ENCODE measurements around the gene FILIP1. TPM values are rescaled to one million over a fixed set of nuclear protein-coding genes. Genes with fewer than 3 reads are reported as not detected.
"Not testable (repeated sequence)": the region's sequence is repeated elsewhere in the genome, so short reads cannot be mapped to it uniquely, and the experiment has no call there.

The FILIP1 gene
- total RNA-seq, 2 experiments from 2014 or later, result not detected

DNA sequence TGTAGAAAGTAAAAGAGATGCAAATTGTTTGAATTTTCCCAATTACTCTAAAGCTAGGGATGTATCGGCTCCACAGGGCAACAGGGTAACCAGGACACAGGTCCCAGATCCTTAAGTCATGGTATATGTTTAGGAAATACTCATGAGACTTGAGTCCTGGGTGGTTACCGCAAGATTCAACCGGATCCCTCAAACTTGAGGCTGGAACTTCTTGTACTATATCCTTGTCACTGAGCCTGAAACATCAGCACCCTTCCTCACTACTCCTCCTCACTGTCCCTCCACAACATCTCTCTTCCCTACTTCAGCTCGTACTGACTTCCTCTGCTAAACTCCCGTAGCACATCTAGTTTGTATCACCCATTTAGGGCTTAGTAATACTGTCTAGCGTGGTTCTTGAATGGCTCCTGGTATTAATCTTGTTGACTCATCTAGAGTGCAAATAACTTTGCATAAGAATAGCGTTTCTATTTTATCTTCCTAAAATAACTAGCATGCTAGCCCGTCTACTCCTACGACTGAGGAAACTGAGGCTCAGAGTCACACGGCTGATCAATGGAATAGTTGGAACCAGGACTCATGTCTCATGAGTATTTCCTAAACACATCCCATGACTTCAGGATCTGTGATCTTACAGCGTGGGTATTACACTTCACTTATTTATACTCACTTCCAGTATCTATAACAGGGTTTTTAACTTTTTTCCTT lies 72.1 kb downstream of the FILIP1 start:
- H3K36me3 Mint-ChIP-seq (ENCODE audit: low read depth), result no peaks in the 10 kb centered on the region
- intact Hi-C loops (cut with micrococcal nuclease), result no loop called here
- H3K27me3 Mint-ChIP-seq (ENCODE audit: low read depth), result peaks cover 8% of the 10 kb centered on the region
- H3K4me1 Mint-ChIP-seq (ENCODE audit: low read depth), result peaks cover 11% of the 10 kb centered on the region
- H3K9me3 Mint-ChIP-seq, result no peaks in the 10 kb centered on the region
- CTCF ChIA-PET, result no interaction called here
- DNase-seq, result no peak
- H3K27ac Mint-ChIP-seq, result no peak overlapping the region
- no peak overlapping the region for H3K4me3 Mint-ChIP-seq

DNA sequence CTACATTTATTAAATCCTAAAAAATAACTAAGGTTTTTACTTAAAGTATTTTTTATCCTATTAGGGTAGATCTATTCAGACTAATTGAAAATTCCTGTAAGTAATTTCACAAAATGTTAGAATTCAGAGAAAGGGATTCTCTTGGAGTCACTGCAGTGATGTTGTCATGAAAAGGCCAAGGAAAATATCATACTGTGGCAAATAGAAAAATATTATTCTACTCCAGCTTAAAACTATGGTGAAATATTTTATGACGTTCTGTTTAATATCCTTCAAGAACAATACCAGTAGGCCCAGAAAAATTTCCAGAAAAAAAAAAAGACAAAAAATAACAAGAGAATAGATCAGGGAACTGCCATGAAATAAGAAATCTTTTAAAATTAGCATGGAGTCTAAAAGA lies 73.6 kb downstream of the FILIP1 start:
- CTCF ChIA-PET, result no interaction called here
- no peak for DNase-seq
- H3K4me3 Mint-ChIP-seq, result no peak overlapping the region
- H3K27me3 Mint-ChIP-seq (ENCODE audit: low read depth), result peaks cover 10% of the 10 kb centered on the region
- no peak overlapping the region for H3K27ac Mint-ChIP-seq
- H3K4me1 Mint-ChIP-seq (ENCODE audit: low read depth), result peaks cover 4% of the 10 kb centered on the region
- intact Hi-C loops (cut with micrococcal nuclease), result no loop called here
- no peaks in the 10 kb centered on the region for H3K9me3 Mint-ChIP-seq
- no peaks in the 10 kb centered on the region for H3K36me3 Mint-ChIP-seq (ENCODE audit: low read depth)

- Mint-ChIP-seq H3K4me3 (no peak overlapping the region), H3K4me1 (ENCODE audit: low read depth) (no peaks in the 10 kb centered on the region), H3K27ac (no peak overlapping the region), H3K9me3 (no peaks in the 10 kb centered on the region), H3K27me3 (ENCODE audit: low read depth) (peaks cover 12% of the 10 kb centered on the region), H3K36me3 (ENCODE audit: low read depth) (no peaks in the 10 kb centered on the region)
- DNase-seq, result no peak
- intact Hi-C loops (cut with micrococcal nuclease), result no loop called here
- CTCF ChIA-PET, result no interaction called here
These were observed 74.2 kb downstream of the FILIP1 start for GRCh38 chr6:75419416-75419815.

DNA sequence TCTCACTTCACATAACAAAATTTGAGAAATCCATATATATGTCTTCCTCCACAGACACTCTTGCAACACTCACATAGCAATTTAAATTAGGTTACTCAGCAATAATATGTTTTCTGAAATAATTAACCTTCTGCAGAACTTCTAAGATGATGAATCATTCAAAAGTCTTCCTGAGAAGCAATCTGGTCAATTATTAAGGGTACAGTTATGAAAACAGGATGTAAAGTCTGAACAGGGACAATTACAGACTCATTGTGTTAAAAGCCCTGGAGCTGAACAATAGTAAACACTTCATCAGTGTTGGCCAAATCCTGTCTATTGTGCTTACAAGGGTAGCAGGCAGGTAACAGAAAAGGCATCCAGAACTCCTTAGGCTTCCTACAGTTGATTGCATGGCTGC lies 75.4 kb downstream of the FILIP1 start:
- no peaks in the 10 kb centered on the region for H3K36me3 Mint-ChIP-seq (ENCODE audit: low read depth)
- CTCF ChIA-PET, result no interaction called here

DNA sequence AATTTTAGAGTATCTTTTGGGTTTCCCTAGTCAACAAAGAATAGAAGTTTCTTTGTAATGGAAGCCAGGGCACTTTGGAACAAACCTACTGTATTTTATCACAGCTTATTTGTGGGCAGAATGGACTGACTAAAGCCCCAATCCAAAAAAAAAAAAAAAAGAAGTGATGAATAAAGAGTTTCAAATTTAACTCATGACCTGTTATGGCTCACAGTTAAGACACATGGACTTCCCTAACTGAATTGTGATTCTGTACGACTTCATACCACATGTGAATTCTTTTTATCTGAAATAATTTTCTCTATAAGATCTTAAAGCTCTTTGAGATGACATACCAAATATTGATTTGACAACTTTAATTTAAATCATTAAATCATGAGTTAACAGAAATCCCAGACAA lies 77.2 kb downstream of the FILIP1 start:
- Mint-ChIP-seq H3K27ac (no peak overlapping the region), H3K4me3 (no peak overlapping the region), H3K27me3 (ENCODE audit: low read depth) (peaks cover 22% of the 10 kb centered on the region), H3K9me3 (no peaks in the 10 kb centered on the region), H3K4me1 (ENCODE audit: low read depth) (no peaks in the 10 kb centered on the region), H3K36me3 (ENCODE audit: low read depth) (no peaks in the 10 kb centered on the region)
- CTCF ChIA-PET, result no interaction called here
- intact Hi-C loops (cut with micrococcal nuclease), result no loop called here
- no peak for DNase-seq

More for the DNA sequence above, 75.4 kb downstream of the FILIP1 start:
- Mint-ChIP-seq H3K27me3 (ENCODE audit: low read depth) (peaks cover 16% of the 10 kb centered on the region), H3K4me1 (ENCODE audit: low read depth) (no peaks in the 10 kb centered on the region), H3K9me3 (no peaks in the 10 kb centered on the region), H3K4me3 (no peak overlapping the region), H3K27ac (no peak overlapping the region)
- intact Hi-C loops (cut with micrococcal nuclease), result no loop called here
- no peak for DNase-seq

GRCh38 chr6:75415804-75416203 lies 77.8 kb downstream of the FILIP1 start:
- H3K27ac Mint-ChIP-seq, result no peak overlapping the region
- no peaks in the 10 kb centered on the region for H3K9me3 Mint-ChIP-seq
- intact Hi-C loops (cut with micrococcal nuclease), result no loop called here
- CTCF ChIA-PET, result no interaction called here
- H3K4me1 Mint-ChIP-seq (ENCODE audit: low read depth), result no peaks in the 10 kb centered on the region
- H3K27me3 Mint-ChIP-seq (ENCODE audit: low read depth), result peaks cover 22% of the 10 kb centered on the region
- H3K4me3 Mint-ChIP-seq, result no peak overlapping the region
- DNase-seq, result no peak
- H3K36me3 Mint-ChIP-seq (ENCODE audit: low read depth), result no peaks in the 10 kb centered on the region

DNA sequence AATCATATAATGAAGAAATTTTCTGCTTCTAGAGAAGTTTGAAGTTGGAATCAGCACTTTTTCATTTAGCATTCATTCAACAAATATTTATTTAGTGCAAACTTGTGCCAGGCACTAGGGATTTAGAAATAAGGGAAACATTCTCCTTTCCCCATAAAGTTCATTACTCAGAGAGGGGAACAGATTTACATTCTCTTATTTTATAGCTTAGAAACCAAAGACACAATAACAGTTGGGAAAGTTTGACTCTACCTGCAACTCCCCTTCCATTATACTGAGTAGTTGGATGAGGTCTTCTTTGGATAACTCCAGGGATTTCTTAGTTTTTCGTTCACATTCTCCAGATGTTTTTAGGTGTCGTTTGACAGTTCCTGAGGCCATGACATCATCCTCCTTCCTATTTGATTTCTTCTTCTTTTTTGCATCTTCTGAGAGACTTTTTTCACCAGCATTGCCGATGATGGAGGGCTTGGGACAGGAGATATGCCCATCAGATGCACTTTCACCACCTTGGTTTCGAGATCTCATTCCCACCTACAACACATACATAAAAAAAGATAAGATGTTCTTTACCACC lies 79.1 kb downstream of the FILIP1 start:
- Mint-ChIP-seq H3K4me3 (no peak overlapping the region), H3K36me3 (ENCODE audit: low read depth) (no peaks in the 10 kb centered on the region)

DNA sequence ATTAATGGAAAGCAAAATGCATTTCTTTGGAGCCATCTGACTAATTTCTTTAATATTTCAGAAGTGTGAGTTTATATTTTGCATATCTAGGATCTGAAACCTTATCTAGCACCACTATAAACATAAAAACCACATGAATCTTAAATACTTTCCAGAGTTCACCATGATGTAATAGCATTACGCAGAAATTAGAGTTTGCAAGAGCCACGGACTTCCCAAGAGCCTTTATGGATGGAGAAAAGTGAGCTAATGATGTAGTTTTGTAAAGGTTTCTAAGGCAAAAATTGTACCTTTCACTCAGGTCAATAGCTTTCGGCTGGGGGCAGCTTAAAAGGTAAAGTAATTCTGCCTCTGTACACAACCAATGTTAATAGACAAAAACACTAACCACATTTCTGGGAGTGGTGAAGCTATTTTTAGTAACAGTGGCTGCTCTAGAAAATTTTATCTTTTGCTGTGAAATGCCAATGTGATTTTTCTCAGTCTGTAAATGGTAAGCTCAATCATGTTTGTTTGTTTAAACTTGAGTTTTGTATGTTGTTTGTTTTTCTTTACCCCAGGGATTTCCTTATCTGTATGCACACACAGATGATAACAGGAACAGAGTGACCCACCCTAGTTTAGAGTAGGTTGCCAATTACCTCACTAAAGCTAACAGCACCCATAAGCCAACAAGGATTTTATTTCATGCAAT lies 80.5 kb downstream of the FILIP1 start:
- CTCF ChIA-PET, result interaction anchor here (0.5 kb wide), 1 partner anchor 57 kb away, joined by 4 read pairs; no protein-coding TSS in a partner anchor
- H3K9me3 Mint-ChIP-seq, result no peaks in the 10 kb centered on the region
- H3K36me3 Mint-ChIP-seq (ENCODE audit: low read depth), result no peaks in the 10 kb centered on the region
- H3K4me1 Mint-ChIP-seq (ENCODE audit: low read depth), result no peaks in the 10 kb centered on the region
- H3K27ac Mint-ChIP-seq, result no peak overlapping the region
- H3K4me3 Mint-ChIP-seq, result no peak overlapping the region
- intact Hi-C loops (cut with micrococcal nuclease), result no loop called here
- DNase-seq, result no peak
- peaks cover 20% of the 10 kb centered on the region for H3K27me3 Mint-ChIP-seq (ENCODE audit: low read depth)

More for the DNA sequence above, 79.1 kb downstream of the FILIP1 start:
- no peak for DNase-seq
- intact Hi-C loops (cut with micrococcal nuclease), result no loop called here
- no peak overlapping the region for H3K27ac Mint-ChIP-seq
- CTCF ChIA-PET, result no interaction called here
- H3K9me3 Mint-ChIP-seq, result no peaks in the 10 kb centered on the region
- H3K4me1 Mint-ChIP-seq (ENCODE audit: low read depth), result no peaks in the 10 kb centered on the region
- H3K27me3 Mint-ChIP-seq (ENCODE audit: low read depth), result peaks cover 22% of the 10 kb centered on the region

GRCh38 chr6:75410564-75410963 lies 83.0 kb downstream of the FILIP1 start:
- H3K4me1 Mint-ChIP-seq (ENCODE audit: low read depth); DNase-seq; H3K4me3 Mint-ChIP-seq; H3K9me3 Mint-ChIP-seq; intact Hi-C loops (cut with micrococcal nuclease); CTCF ChIA-PET; H3K27ac Mint-ChIP-seq; H3K36me3 Mint-ChIP-seq (ENCODE audit: low read depth): not testable (repeated sequence)
- H3K27me3 Mint-ChIP-seq (ENCODE audit: low read depth), result peaks cover 12% of the 10 kb centered on the region

- Mint-ChIP-seq H3K27ac (no peak overlapping the region), H3K9me3 (no peaks in the 10 kb centered on the region), H3K4me3 (no peak overlapping the region), H3K36me3 (ENCODE audit: low read depth) (no peaks in the 10 kb centered on the region), H3K27me3 (ENCODE audit: low read depth) (peaks cover 12% of the 10 kb centered on the region), H3K4me1 (ENCODE audit: low read depth) (no peaks in the 10 kb centered on the region)
- intact Hi-C loops (cut with micrococcal nuclease), result no loop called here
- CTCF ChIA-PET, result no interaction called here
- DNase-seq, result no peak
These were observed 83.7 kb downstream of the FILIP1 start for GRCh38 chr6:75409928-75410327.

- Mint-ChIP-seq H3K4me1 (ENCODE audit: low read depth) (no peaks in the 10 kb centered on the region), H3K27ac (no peak overlapping the region), H3K9me3 (no peaks in the 10 kb centered on the region), H3K4me3 (no peak overlapping the region), H3K27me3 (ENCODE audit: low read depth) (peaks cover 10% of the 10 kb centered on the region), H3K36me3 (ENCODE audit: low read depth) (no peaks in the 10 kb centered on the region)
- intact Hi-C loops (cut with micrococcal nuclease), result no loop called here
- no peak for DNase-seq
- CTCF ChIA-PET, result no interaction called here
These were observed 84.3 kb downstream of the FILIP1 start for GRCh38 chr6:75409286-75409685.

DNA sequence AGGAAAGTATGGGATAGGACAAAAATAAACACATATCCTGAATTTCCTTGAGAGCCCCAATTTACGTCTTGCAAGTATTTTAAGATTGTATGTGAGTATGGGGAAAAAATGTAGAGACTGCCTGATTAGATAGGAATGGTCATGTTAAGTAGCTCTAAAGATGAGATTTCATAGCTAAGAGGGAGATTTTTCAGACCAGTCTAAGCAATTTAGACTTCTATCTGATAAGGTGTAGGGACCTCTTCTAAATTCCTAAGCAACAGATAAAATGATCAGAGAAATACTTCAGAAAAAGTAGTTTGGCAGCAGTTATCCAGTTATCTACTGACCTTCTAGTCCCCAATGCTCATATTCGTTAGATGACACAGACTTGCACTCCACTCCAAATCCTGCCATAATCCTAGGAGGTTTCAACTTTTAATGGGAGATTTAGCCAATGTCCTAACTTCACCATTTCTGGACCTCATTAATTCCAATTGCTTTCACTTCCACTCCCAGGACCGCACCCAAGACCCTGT lies 90.0 kb downstream of the FILIP1 start:
- CTCF ChIA-PET, result no interaction called here

DNA sequence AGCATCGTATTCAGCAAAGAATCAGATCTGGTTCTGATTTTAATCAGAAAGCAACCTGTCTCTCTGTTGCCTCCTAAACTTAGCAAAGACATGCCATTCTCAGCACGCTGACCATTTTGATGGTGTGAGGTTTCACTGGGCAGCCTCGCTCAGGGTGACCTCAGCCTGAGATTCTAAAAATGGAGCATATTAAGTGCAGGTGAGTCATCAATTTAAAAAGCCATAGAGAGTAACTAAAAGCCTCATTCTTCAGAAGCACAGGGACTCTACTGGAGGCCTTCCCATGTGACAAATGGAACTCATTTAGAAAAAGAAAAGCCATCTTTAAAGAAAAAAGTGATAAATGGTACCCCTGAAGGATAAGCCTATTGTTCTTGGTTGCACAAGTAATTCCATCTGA lies 91.3 kb downstream of the FILIP1 start:
- H3K27ac Mint-ChIP-seq, result no peak overlapping the region
- DNase-seq, result no peak
- CTCF ChIA-PET, result no interaction called here
- intact Hi-C loops (cut with micrococcal nuclease), result no loop called here
- no peaks in the 10 kb centered on the region for H3K36me3 Mint-ChIP-seq (ENCODE audit: low read depth)
- H3K4me3 Mint-ChIP-seq, result no peak overlapping the region
- H3K4me1 Mint-ChIP-seq (ENCODE audit: low read depth), result no peaks in the 10 kb centered on the region
- no peaks in the 10 kb centered on the region for H3K9me3 Mint-ChIP-seq
- peaks cover 3% of the 10 kb centered on the region for H3K27me3 Mint-ChIP-seq (ENCODE audit: low read depth)

More for the DNA sequence above, 90.0 kb downstream of the FILIP1 start:
- Mint-ChIP-seq H3K4me1 (ENCODE audit: low read depth) (no peaks in the 10 kb centered on the region), H3K4me3 (no peak overlapping the region), H3K27ac (no peak overlapping the region), H3K27me3 (ENCODE audit: low read depth) (no peaks in the 10 kb centered on the region), H3K36me3 (ENCODE audit: low read depth) (no peaks in the 10 kb centered on the region), H3K9me3 (no peaks in the 10 kb centered on the region)
- intact Hi-C loops (cut with micrococcal nuclease), result no loop called here
- no peak for DNase-seq

All from activated naive CD4-positive, alpha-beta T cell treated with anti-CD3 and anti-CD28 coated beads for 36 hours (primary cell).